Thyroid gland (tissue), 4 donors: ENCODE results near the gene EXOSC1. TPM values are rescaled to one million over a fixed set of nuclear protein-coding genes. Genes with fewer than 3 reads are reported as not detected.
A peak's percentile ranks its signal among the peaks of the same experiment; 100 is the strongest.

Experiments
- DNase-seq, 2 donors: peaks; one replicate each; pipeline ENCODE4 v3.0.0-alpha.2; 2019
- H3K27ac ChIP-seq, 3 donors: fragments of 200-600 bp; sonication (generic); 1 replicate in 2 of 3; 2 replicates in 1 of 3; pipeline ENCODE4 v1.5.1; 2016 to 2019; ENCODE audit warnings: mild to moderate bottlenecking in 1 of 3, moderate library complexity in 1 of 3
- H3K27me3 ChIP-seq: fragments of 200-600 bp; sonication (generic); one replicate; pipeline ENCODE4 v1.5.1; 2019
- H3K36me3 ChIP-seq, 2 donors: fragments of 200-600 bp; sonication (generic); one replicate each; pipeline ENCODE4 v1.5.1; 2016 to 2019
- H3K4me1 ChIP-seq, 2 donors: fragments of 200-600 bp; sonication (generic); one replicate each; pipeline ENCODE4 v1.5.1; 2017 to 2019
- H3K4me3 ChIP-seq, 3 donors: fragments of 200-600 bp; sonication (generic); replicated peaks in 1 of 3; 1 replicate in 2 of 3; 2 replicates in 1 of 3; pipeline ENCODE4 v1.5.1; 2016; ENCODE audit warnings: mild to moderate bottlenecking in 1 of 3
- H3K9me3 ChIP-seq: fragments of 200-600 bp; sonication (generic); one replicate; pipeline ENCODE4 v1.5.1; 2017
- CTCF ChIP-seq, 6 experiments: fragments of 200-600 bp in 3 of 6; fragments of 450-650 bp in 3 of 6; sonication (generic) in 3 of 6; IDR thresholded peaks; one replicate each; pipeline ENCODE4 v1.5.1; 2016 to 2019; ENCODE audit warnings: antibody characterized with exemption in 6 of 6, mild to moderate bottlenecking in 2 of 6, inconsistent platforms in 1 of 6, moderate library complexity in 1 of 6
- POLR2A ChIP-seq, 2 donors: fragments of 450-650 bp; IDR thresholded peaks; one replicate each; pipeline ENCODE4 v1.6.1; 2017; ENCODE audit warnings: antibody characterized with exemption in 2 of 2, mild to moderate bottlenecking in 2 of 2, moderate library complexity in 1 of 2
- WGBS, 2 donors: methylation state at CpG; one replicate each; pipeline ENCODE4 v1.1.5; 2017; 5-methylcytosine and 5-hydroxymethylcytosine counted together
- intact Hi-C: fragments of 100-400 bp; cut with DNase I; formaldehyde crosslinking; loops from one replicate; pipeline ENCODE4 v1.15.1; 2023
- total RNA-seq, 4 donors: library from RNA; depleted of rRNA; stranded (reverse); fragments of >200 nt; gene quantifications; one replicate each; pipeline ENCODE4 v1.2.3, GENCODE V29; 2016

Gene EXOSC1
- total RNA-seq, 4 donors from 2014 or later: 23.6 to 51.1 (median 29.2) TPM

- Histone ChIP-seq H3K4me1 (peaks cover 0 to 9% of the 10 kb centered on the region in 2 donors), H3K27me3 (no peaks in the 10 kb centered on the region), H3K27ac (no peak overlapping the region), H3K4me3 (no peak overlapping the region), H3K9me3 (no peaks in the 10 kb centered on the region), H3K36me3 (peaks cover 68 to 75% of the 10 kb centered on the region in 2 donors)
- intact Hi-C loops: no loop called here
- no peak for TF ChIP-seq CTCF (IDR thresholded peaks at IDR 0.05)
- TF ChIP-seq POLR2A (IDR thresholded peaks at IDR 0.05): no peak
- no peak for DNase-seq
- WGBS, 2 donors: 89 to 95% methylated on average over 7 of the region's 7 CpGs
Observed at GRCh38 chr10:97459933-97460332, 14.1 kb upstream of the EXOSC1 start.

- Histone ChIP-seq H3K27ac (no peak overlapping the region), H3K27me3 (no peaks in the 10 kb centered on the region), H3K4me3 (no peak overlapping the region), H3K36me3 (peaks cover 66 to 67% of the 10 kb centered on the region in 2 donors), H3K4me1 (peaks cover 0 to 16% of the 10 kb centered on the region in 2 donors), H3K9me3 (no peaks in the 10 kb centered on the region)
- intact Hi-C loops: no loop called here
- TF ChIP-seq POLR2A (IDR thresholded peaks at IDR 0.05): no peak
- TF ChIP-seq CTCF (IDR thresholded peaks at IDR 0.05): no peak
- WGBS, 2 donors: 88 to 96% methylated on average over 7 of the region's 7 CpGs
- DNase-seq: no peak
Observed at GRCh38 chr10:97459111-97459510, 13.3 kb upstream of the EXOSC1 start.

- no peak overlapping the region for H3K4me3 ChIP-seq
- 19 to 41% methylated on average over 3 of the region's 3 CpGs for WGBS, 2 donors
- DNase-seq: peak; percentile 50 to 56
- no peaks in the 10 kb centered on the region for H3K9me3 ChIP-seq
- intact Hi-C loops: no loop called here
- no peak overlapping the region for H3K27ac ChIP-seq
- H3K36me3 ChIP-seq: peaks cover 50 to 53% of the 10 kb centered on the region in 2 donors
- TF ChIP-seq CTCF (IDR thresholded peaks at IDR 0.05) (no peak), POLR2A (IDR thresholded peaks at IDR 0.05) (no peak)
- H3K27me3 ChIP-seq: no peaks in the 10 kb centered on the region
- H3K4me1 ChIP-seq: peaks cover 0 to 16% of the 10 kb centered on the region in 2 donors
Observed at GRCh38 chr10:97456686-97457065, 10.9 kb upstream of the EXOSC1 start.

DNA sequence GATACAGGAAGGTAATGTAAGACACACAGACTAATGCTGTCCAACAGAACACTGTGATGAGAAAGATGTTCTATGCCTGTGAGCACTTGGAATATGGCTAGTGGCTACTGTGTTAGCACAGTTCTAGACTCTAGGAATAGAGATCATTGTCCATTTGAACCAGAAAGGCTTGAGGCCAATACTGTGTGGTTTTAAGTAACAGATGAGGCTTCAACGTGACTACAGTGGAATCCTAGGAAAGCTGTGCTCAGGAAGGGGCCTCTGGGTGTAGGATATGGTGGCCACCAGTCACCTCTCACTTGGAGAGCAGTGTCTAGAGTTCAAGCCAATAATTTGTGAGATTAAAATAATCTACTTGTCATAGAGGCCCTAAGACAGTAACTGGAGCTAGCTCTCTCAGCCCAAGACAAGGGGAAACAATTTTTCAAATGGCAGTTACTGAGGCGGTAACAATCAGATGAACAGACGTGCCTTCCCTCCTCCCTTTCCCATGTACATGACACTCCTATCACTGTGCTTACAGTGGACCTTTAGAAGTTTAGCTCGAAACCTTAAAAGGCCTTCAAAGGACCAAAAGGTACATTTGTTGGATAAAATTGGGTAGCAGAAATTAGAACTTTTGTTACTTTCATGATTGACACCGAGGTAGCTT, 10.4 kb upstream of the EXOSC1 start:
- Histone ChIP-seq H3K27me3 (no peaks in the 10 kb centered on the region), H3K9me3 (no peaks in the 10 kb centered on the region), H3K4me3 (no peak overlapping the region), H3K36me3 (peaks cover 44 to 48% of the 10 kb centered on the region in 2 donors), H3K27ac (no peak overlapping the region), H3K4me1 (peaks cover 0 to 16% of the 10 kb centered on the region in 2 donors)
- 91 to 93% methylated on average over 5 of the region's 5 CpGs for WGBS, 2 donors
- intact Hi-C loops: no loop called here
- TF ChIP-seq CTCF (IDR thresholded peaks at IDR 0.05) (no peak), POLR2A (IDR thresholded peaks at IDR 0.05) (no peak)
- no peak for DNase-seq

DNA sequence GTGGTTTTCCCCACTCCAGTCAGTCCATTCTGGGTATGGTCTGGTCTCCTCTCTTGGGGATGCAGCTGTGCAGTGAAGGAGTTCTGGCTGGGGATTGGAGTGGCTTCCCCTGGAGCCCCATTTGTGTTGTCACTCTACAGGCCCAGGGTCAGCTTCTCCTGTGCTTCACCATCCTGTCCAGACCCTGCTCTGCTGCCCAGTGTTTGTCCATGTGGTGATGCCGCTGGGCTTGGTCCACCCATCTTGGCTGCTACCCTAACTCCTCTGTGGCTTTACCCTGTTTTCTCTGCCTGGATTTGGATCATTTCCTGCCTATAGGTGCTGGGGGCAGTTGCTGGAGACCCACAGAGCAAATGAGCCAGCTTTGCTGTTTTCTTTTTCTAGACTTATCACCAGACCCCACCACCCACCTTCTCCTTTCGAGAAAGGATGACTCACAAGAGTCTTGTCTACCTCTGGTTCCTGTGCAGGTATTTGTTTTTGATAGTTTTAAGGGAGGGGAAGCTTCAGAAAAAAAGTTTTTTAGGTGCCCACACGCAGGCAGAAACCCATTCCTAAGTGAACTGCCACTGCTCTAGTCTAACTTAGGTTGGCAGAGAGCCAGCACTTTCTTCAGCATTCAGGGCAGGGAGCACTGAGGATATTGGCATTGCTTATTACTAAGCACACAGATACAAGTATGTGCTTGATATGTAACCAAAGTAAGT, 8.7 kb upstream of the EXOSC1 start:
- Histone ChIP-seq H3K4me3 (no peak overlapping the region), H3K27ac (no peak overlapping the region), H3K36me3 (peaks cover 28 to 31% of the 10 kb centered on the region in 2 donors), H3K4me1 (peaks cover 0 to 16% of the 10 kb centered on the region in 2 donors), H3K27me3 (no peaks in the 10 kb centered on the region), H3K9me3 (no peaks in the 10 kb centered on the region)
- DNase-seq: peak; percentile 61 to 62
- intact Hi-C loops: no loop called here
- WGBS, 2 donors: 60 to 63% methylated on average over 3 of the region's 3 CpGs
- TF ChIP-seq CTCF (IDR thresholded peaks at IDR 0.05) (no peak), POLR2A (IDR thresholded peaks at IDR 0.05) (no peak)
